SH-SY5Y (cell line): ENCODE measurements around the gene YBX1.

Experiments
- GATA2 ChIP-seq: IDR thresholded peaks from 2 replicates; pipeline ENCODE4 v1.6.1; 2011; ENCODE audit warnings: mild to moderate bottlenecking, low read depth, low read length
- GATA3 ChIP-seq: IDR thresholded peaks from 2 replicates; pipeline ENCODE4 v1.6.1; 2011; ENCODE audit warnings: low read depth, mild to moderate bottlenecking, low read length, moderate library complexity

YBX1 gene

GRCh38 chr1:42748021-42748420, 65.8 kb downstream of the YBX1 start:
- no peak for TF ChIP-seq GATA3
- TF ChIP-seq GATA2 = no peak

- no peak for TF ChIP-seq GATA3
- no peak for TF ChIP-seq GATA2
These were observed 66.5 kb downstream of the YBX1 start for GRCh38 chr1:42748461-42749410.

- TF ChIP-seq GATA2 = no peak
These were observed 67.8 kb downstream of the YBX1 start for GRCh38 chr1:42750041-42750440.

- TF ChIP-seq GATA3 (no peak), GATA2 (no peak)
These were observed 70.1 kb downstream of the YBX1 start for GRCh38 chr1:42752284-42752683.

GRCh38 chr1:42753070-42753469, 70.9 kb downstream of the YBX1 start:
- TF ChIP-seq GATA3 = no peak
- no peak for TF ChIP-seq GATA2
